Liver (tissue), 9 donors: ENCODE results near the gene TMEM229A. TPM values are rescaled to one million over a fixed set of nuclear protein-coding genes. Genes with fewer than 3 reads are reported as not detected.

Experiments used
- DNase-seq: peaks from one replicate; pipeline ENCODE4 v3.0.0-alpha.2; 2017; ENCODE audit warnings: low spot score
- H3K27ac ChIP-seq, 2 donors: one replicate each; pipeline ENCODE4 v1.7.0; 2013; ENCODE audit warnings: inconsistent platforms in 2 of 2, low read length in 2 of 2, control low read depth in 1 of 2, low read depth in 1 of 2, mild to moderate bottlenecking in 1 of 2
- H3K27me3 ChIP-seq, 4 donors: one replicate each; pipeline versions ENCODE4 v1.6.1 to v1.7.0; 2013; ENCODE audit warnings: low read length in 3 of 4, inconsistent platforms in 1 of 4, mild to moderate bottlenecking in 1 of 4, moderate library complexity in 1 of 4; ENCODE audit not compliant: control insufficient read depth in 4 of 4, insufficient read depth in 4 of 4
- H3K36me3 ChIP-seq, 4 donors: one replicate each; pipeline versions ENCODE4 v1.6.1 to v1.7.0; 2013; ENCODE audit warnings: low read length in 3 of 4, mild to moderate bottlenecking in 3 of 4, low read depth in 1 of 4, moderate library complexity in 1 of 4; ENCODE audit not compliant: control insufficient read depth in 4 of 4, insufficient read depth in 3 of 4
- H3K4me1 ChIP-seq, 4 donors: one replicate each; pipeline versions ENCODE4 v1.6.1 to v1.7.0; 2013; ENCODE audit warnings: low read length in 3 of 4, mild to moderate bottlenecking in 3 of 4, moderate library complexity in 1 of 4; ENCODE audit not compliant: control insufficient read depth in 4 of 4, insufficient read depth in 4 of 4
- H3K4me3 ChIP-seq, 3 donors: one replicate each; pipeline versions ENCODE4 v1.6.1 to v1.7.0; 2013; ENCODE audit warnings: low read length in 3 of 3, control low read depth in 1 of 3, low read depth in 1 of 3, mild to moderate bottlenecking in 1 of 3
- H3K9ac ChIP-seq, 2 donors: one replicate each; pipeline ENCODE4 v1.7.0; 2013; ENCODE audit warnings: low read length in 2 of 2, mild to moderate bottlenecking in 2 of 2, moderate library complexity in 2 of 2, control low read depth in 1 of 2, low read depth in 1 of 2
- H3K9me3 ChIP-seq, 4 donors: one replicate each; pipeline versions ENCODE4 v1.6.1 to v1.7.0; 2013; ENCODE audit warnings: low read length in 3 of 4; ENCODE audit not compliant: control insufficient read depth in 4 of 4
- ATF3 ChIP-seq: IDR thresholded peaks from 2 replicates; pipeline ENCODE4 v1.6.1; 2016; ENCODE audit warnings: antibody characterized with exemption
- CTCF ChIP-seq: fragments of 150-350 bp; IDR thresholded peaks from 2 replicates; pipeline ENCODE4 v1.5.1; 2017; ENCODE audit warnings: improper control_type of control experiment, low read depth, low read length; ENCODE audit not compliant: missing input control
- EGR1 ChIP-seq, 2 donors: IDR thresholded peaks; 2 replicates each; pipeline ENCODE4 v1.6.1; 2016 to 2018; ENCODE audit warnings: antibody characterized with exemption in 2 of 2, low read depth in 2 of 2
- FOXA1 ChIP-seq: IDR thresholded peaks from 2 replicates; pipeline ENCODE4 v1.6.1; 2016; ENCODE audit warnings: antibody characterized with exemption
- FOXA2 ChIP-seq: IDR thresholded peaks from 2 replicates; pipeline ENCODE4 v1.6.1; 2016; ENCODE audit warnings: antibody characterized with exemption
- GABPA ChIP-seq, 2 donors: IDR thresholded peaks in 1 of 2; conservative IDR thresholded peaks in 1 of 2; 2 replicates each; pipeline ENCODE4 v1.6.1; 2016; ENCODE audit warnings: antibody characterized with exemption in 2 of 2, mild to moderate bottlenecking in 1 of 2, moderate library complexity in 1 of 2
- HNF4A ChIP-seq, 2 donors: conservative IDR thresholded peaks; 2 replicates each; pipeline ENCODE4 v1.6.1; 2016; ENCODE audit warnings: antibody characterized with exemption in 2 of 2, mild to moderate bottlenecking in 2 of 2
- HNF4G ChIP-seq: IDR thresholded peaks from 2 replicates; pipeline ENCODE4 v1.6.1; 2016; ENCODE audit warnings: antibody characterized with exemption
- JUND ChIP-seq, 2 donors: IDR thresholded peaks; 2 replicates each; pipeline ENCODE4 v1.6.1; 2016; ENCODE audit warnings: antibody characterized with exemption in 2 of 2
- MAX ChIP-seq: IDR thresholded peaks from 2 replicates; pipeline ENCODE4 v1.6.1; 2016; ENCODE audit warnings: antibody characterized with exemption
- NR2F2 ChIP-seq: IDR thresholded peaks from 2 replicates; pipeline ENCODE4 v1.6.1; 2016; ENCODE audit warnings: antibody characterized with exemption
- RAD21 ChIP-seq, 2 donors: IDR thresholded peaks; 2 replicates each; pipeline ENCODE4 v1.6.1; 2016; ENCODE audit warnings: antibody characterized with exemption in 2 of 2, mild to moderate bottlenecking in 2 of 2
- REST ChIP-seq: IDR thresholded peaks from 2 replicates; pipeline ENCODE4 v1.6.1; 2016; ENCODE audit warnings: antibody characterized with exemption, mild to moderate bottlenecking
- RXRA ChIP-seq, 2 donors: IDR thresholded peaks; 2 replicates each; pipeline ENCODE4 v1.6.1; 2017 to 2018; ENCODE audit warnings: antibody characterized with exemption in 2 of 2, mild to moderate bottlenecking in 1 of 2
- SP1 ChIP-seq: IDR thresholded peaks from 2 replicates; pipeline ENCODE4 v1.6.1; 2018; ENCODE audit warnings: antibody characterized with exemption, mild to moderate bottlenecking
- TAF1 ChIP-seq: conservative IDR thresholded peaks from 2 replicates; pipeline ENCODE4 v1.6.1; 2016; ENCODE audit warnings: antibody characterized with exemption, mild to moderate bottlenecking
- YY1 ChIP-seq: IDR thresholded peaks from 2 replicates; pipeline ENCODE4 v1.6.1; 2016; ENCODE audit warnings: antibody characterized with exemption, mild to moderate bottlenecking
- ZBTB33 ChIP-seq: IDR thresholded peaks from 2 replicates; pipeline ENCODE4 v1.6.1; 2016; ENCODE audit warnings: antibody characterized with exemption
- WGBS: extraction: QIAGEN DNeasy Blood & Tissue Kit; methylation state at CpG from one replicate; pipeline ENCODE4 v1.1.7; 2013; 5-methylcytosine and 5-hydroxymethylcytosine counted together
- polyA plus RNA-seq, 2 donors: library from polyadenylated mRNA; stranded (reverse) in 1 of 2; unstranded in 1 of 2; fragments of 200-250 nt in 1 of 2; fragments of >200 nt in 1 of 2; fragmentation: Nextera tagmentation in 1 of 2; extraction: Ambion mirVana in 1 of 2; gene quantifications; one replicate each; pipeline versions ENCODE4 v1.2.1 to v1.2.3, GENCODE V29; 2013 to 2015
- total RNA-seq, 2 donors: library from RNA; depleted of rRNA; stranded (reverse); fragments of >200 nt; gene quantifications; one replicate each; pipeline ENCODE4 v1.2.3, GENCODE V29; 2014
- donor health status: healthy.
- donor health status: healthy.
- donor health status: healthy.
- donor health status: healthy.
- donor health status: healthy.

TMEM229A gene
- total and polyA plus RNA-seq, 4 donors, result 0.23 TPM; not detected in 3

- no peak overlapping the region for H3K4me3 ChIP-seq
- H3K9me3 ChIP-seq, result no peaks in the 10 kb centered on the region
- no peak overlapping the region for H3K9ac ChIP-seq
- WGBS, result 53% methylated on average over 1 of the region's 1 CpG
- peaks cover 0 to 5% (median 0%) of the 10 kb centered on the region in 4 donors for H3K27me3 ChIP-seq
- no peak overlapping the region for H3K27ac ChIP-seq
- no peak for DNase-seq
- TF ChIP-seq NR2F2, result no peak
- no peak for TF ChIP-seq SP1
- TF ChIP-seq GABPA (IDR thresholded peaks at IDR 0.05 in 1 of 2, conservative IDR thresholded peaks at IDR 0.05 in 1 of 2), result no peak
- TF ChIP-seq HNF4A (conservative IDR thresholded peaks at IDR 0.05), result no peak
- no peak for TF ChIP-seq ZBTB33
- no peak for TF ChIP-seq HNF4G
- no peak for TF ChIP-seq RXRA (IDR thresholded peaks at IDR 0.05)
- TF ChIP-seq YY1, result no peak
- no peak for TF ChIP-seq REST
- TF ChIP-seq CTCF, result no peak
- no peak for TF ChIP-seq EGR1 (IDR thresholded peaks at IDR 0.05; ENCODE audit: low read depth in 2 of 2)
- no peak for TF ChIP-seq ATF3
- TF ChIP-seq FOXA2, result no peak
- no peak for TF ChIP-seq RAD21 (IDR thresholded peaks at IDR 0.05)
- no peak for TF ChIP-seq MAX
- TF ChIP-seq FOXA1, result no peak
- TF ChIP-seq JUND (IDR thresholded peaks at IDR 0.05), result no peak
- TF ChIP-seq TAF1, result no peak
- H3K36me3 ChIP-seq, result no peaks in the 10 kb centered on the region
- no peaks in the 10 kb centered on the region for H3K4me1 ChIP-seq
Measured at GRCh38 chr7:124022551-124022950, 10.3 kb downstream of the TMEM229A start.
